Esophagus muscularis mucosa (tissue), 4 donors: Measurements from ENCODE around the gene RAD51B. TPM values are rescaled to one million over a fixed set of nuclear protein-coding genes. Genes with fewer than 3 reads are reported as not detected.

Experiments
- DNase-seq: peaks from one replicate; pipeline ENCODE4 v3.0.0-alpha.2; 2017; ENCODE audit errors: extremely low spot score
- H3K27ac ChIP-seq, 4 donors: fragments of 200-600 bp; sonication (generic); replicated peaks in 1 of 4; 1 replicate in 3 of 4; 2 replicates in 1 of 4; pipeline ENCODE4 v1.5.1; 2016 to 2019; ENCODE audit warnings: mild to moderate bottlenecking in 1 of 4
- H3K27me3 ChIP-seq, 4 donors: fragments of 200-600 bp; sonication (generic); one replicate each; pipeline versions ENCODE4 v1.5.1 to v1.6.0; 2016 to 2019
- H3K36me3 ChIP-seq, 4 donors: fragments of 200-600 bp; sonication (generic); one replicate each; pipeline ENCODE4 v1.5.1; 2016 to 2019
- H3K4me1 ChIP-seq, 4 donors: fragments of 200-600 bp; sonication (generic); one replicate each; pipeline ENCODE4 v1.5.1; 2016 to 2019
- H3K4me3 ChIP-seq, 4 donors: fragments of 200-600 bp; sonication (generic); 1 replicate in 2 of 4; 2 replicates in 2 of 4; pipeline ENCODE4 v1.5.1; 2016 to 2019; ENCODE audit warnings: mild to moderate bottlenecking in 4 of 4, moderate library complexity in 1 of 4
- H3K9me3 ChIP-seq, 4 donors: fragments of 200-600 bp; sonication (generic); 1 replicate in 3 of 4; 2 replicates in 1 of 4; pipeline ENCODE4 v1.5.1; 2016 to 2019
- CTCF ChIP-seq, 3 experiments: fragments of 200-600 bp in 2 of 3; fragments of 450-650 bp in 1 of 3; sonication (generic) in 2 of 3; IDR thresholded peaks; one replicate each; pipeline ENCODE4 v1.5.1; 2017 to 2019; ENCODE audit warnings: antibody characterized with exemption in 3 of 3, mild to moderate bottlenecking in 2 of 3, moderate library complexity in 1 of 3
- EP300 ChIP-seq: sonication (generic); formaldehyde crosslinking; IDR thresholded peaks from one replicate; pipeline ENCODE4 v1.6.1; 2017; ENCODE audit warnings: antibody characterized with exemption
- POLR2A ChIP-seq: fragments of 450-650 bp; IDR thresholded peaks from one replicate; pipeline ENCODE4 v1.6.1; 2017; ENCODE audit warnings: antibody characterized with exemption, moderate library complexity, mild to moderate bottlenecking, low read depth
- POLR2AphosphoS5 ChIP-seq, 2 donors: sonication (generic); formaldehyde crosslinking; IDR thresholded peaks; one replicate each; pipeline ENCODE4 v1.6.1; 2017; ENCODE audit warnings: antibody characterized with exemption in 2 of 2
- WGBS: methylation state at CpG from one replicate; pipeline ENCODE4 v1.1.5; 2018; 5-methylcytosine and 5-hydroxymethylcytosine counted together
- intact Hi-C: fragments of 100-400 bp; cut with DNase I; formaldehyde crosslinking; loops from one replicate; pipeline ENCODE4 v1.15.1; 2023
- total RNA-seq, 4 donors: library from RNA; depleted of rRNA; stranded (reverse); fragments of >200 nt; gene quantifications; one replicate each; pipeline versions ENCODE4 v1.1.0 to v1.2.1, GENCODE V29; 2016

Gene RAD51B
- total RNA-seq, 4 donors from 2014 or later: 2.8 to 11.1 (median 5.1) TPM

- intact Hi-C loops: no loop called here
- TF ChIP-seq POLR2AphosphoS5 (IDR thresholded peaks at IDR 0.05) (peak in 1 of 2 donors; percentile 12), CTCF (IDR thresholded peaks at IDR 0.05) (no peak)
- Histone ChIP-seq H3K4me1 (peaks cover 33 to 61% (median 53%) of the 10 kb centered on the region in 4 donors), H3K4me3 (no peak overlapping the region), H3K36me3 (no peaks in the 10 kb centered on the region), H3K27me3 (no peaks in the 10 kb centered on the region), H3K27ac (peak overlapping the region; percentile 56 to 73 (median 64)), H3K9me3 (no peaks in the 10 kb centered on the region)
- DNase-seq: no peak
- WGBS: 68% methylated on average over 20 of the region's 21 CpGs
These were observed 743.9 kb downstream of the RAD51B start for GRCh38 chr14:68563251-68564131.

GRCh38 chr14:68564191-68564825 is 744.7 kb downstream of the RAD51B start:
- Histone ChIP-seq H3K27me3 (no peaks in the 10 kb centered on the region), H3K4me3 (no peak overlapping the region), H3K36me3 (no peaks in the 10 kb centered on the region), H3K27ac (peak overlapping the region; percentile 56 to 73 (median 64)), H3K4me1 (peaks cover 41 to 69% (median 61%) of the 10 kb centered on the region in 4 donors), H3K9me3 (no peaks in the 10 kb centered on the region)
- intact Hi-C loops: no loop called here
- WGBS: 86% methylated on average over 16 of the region's 18 CpGs
- DNase-seq: no peak
- no peak for TF ChIP-seq EP300
- no peak for TF ChIP-seq POLR2AphosphoS5 (IDR thresholded peaks at IDR 0.05)
- no peak for TF ChIP-seq CTCF (IDR thresholded peaks at IDR 0.05)

GRCh38 chr14:68564826-68565759 is 745.5 kb downstream of the RAD51B start:
- Histone ChIP-seq H3K4me3 (no peak overlapping the region), H3K9me3 (no peaks in the 10 kb centered on the region), H3K27me3 (no peaks in the 10 kb centered on the region), H3K4me1 (peaks cover 49 to 77% (median 69%) of the 10 kb centered on the region in 4 donors), H3K27ac (peak overlapping the region; percentile 56 to 73 (median 64)), H3K36me3 (no peaks in the 10 kb centered on the region)
- TF ChIP-seq POLR2A (no peak), EP300 (no peak), POLR2AphosphoS5 (IDR thresholded peaks at IDR 0.05) (no peak), CTCF (IDR thresholded peaks at IDR 0.05) (no peak)
- intact Hi-C loops: no loop called here
- DNase-seq: no peak
- 84% methylated on average over 7 of the region's 8 CpGs for WGBS

- Histone ChIP-seq H3K9me3 (no peaks in the 10 kb centered on the region), H3K4me1 (peaks cover 54 to 78% (median 73%) of the 10 kb centered on the region in 4 donors), H3K4me3 (no peak overlapping the region), H3K27ac (peak overlapping the region in 1 of 4 donors; percentile 66), H3K27me3 (no peaks in the 10 kb centered on the region), H3K36me3 (no peaks in the 10 kb centered on the region)
- WGBS: 82% methylated on average over 2 of the region's 2 CpGs
- no peak for DNase-seq
- intact Hi-C loops: no loop called here
- TF ChIP-seq EP300 (no peak), POLR2AphosphoS5 (IDR thresholded peaks at IDR 0.05) (no peak), POLR2A (no peak), CTCF (IDR thresholded peaks at IDR 0.05) (no peak)
These were observed 746.5 kb downstream of the RAD51B start for GRCh38 chr14:68566075-68566474.
